PC-9 (cell line): ENCODE measurements around the gene TCP10L.

Experiments
- EZH2 ChIP-seq: fragments of 200-600 bp; sonication (generic); IDR thresholded peaks from 2 replicates; pipeline ENCODE4 v1.8.0; 2017; ENCODE audit warnings: antibody characterized with exemption, low read depth
- TF ChIP-seq, protein P1 (sequence below): fragments of 200-600 bp; sonication (generic); conservative IDR thresholded peaks from 2 replicates; pipeline ENCODE4 v1.6.1; 2017; ENCODE audit warnings: mixed run types, antibody characterized with exemption, mild to moderate bottlenecking, moderate library complexity

DNA sequence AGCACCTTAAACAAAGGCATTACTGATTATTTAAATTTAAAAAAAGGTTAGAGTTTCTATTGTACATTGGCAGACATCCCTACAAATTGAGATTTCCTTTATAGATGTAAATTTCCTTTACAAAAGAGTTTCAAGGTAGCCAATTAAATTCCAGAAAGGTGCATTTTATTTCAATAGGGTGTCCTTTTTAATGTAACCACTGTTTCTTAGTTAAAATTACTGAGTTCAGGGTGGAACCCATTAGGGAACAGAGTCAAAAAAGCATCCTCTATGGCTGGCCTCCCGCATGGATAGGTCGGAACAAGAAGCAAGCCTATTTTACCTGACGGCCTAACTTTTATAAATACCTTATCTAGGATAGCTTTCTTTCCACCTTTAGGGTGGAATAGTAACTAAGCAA, 24.4 kb downstream of the TCP10L start:
- TF ChIP-seq, protein P1, sequence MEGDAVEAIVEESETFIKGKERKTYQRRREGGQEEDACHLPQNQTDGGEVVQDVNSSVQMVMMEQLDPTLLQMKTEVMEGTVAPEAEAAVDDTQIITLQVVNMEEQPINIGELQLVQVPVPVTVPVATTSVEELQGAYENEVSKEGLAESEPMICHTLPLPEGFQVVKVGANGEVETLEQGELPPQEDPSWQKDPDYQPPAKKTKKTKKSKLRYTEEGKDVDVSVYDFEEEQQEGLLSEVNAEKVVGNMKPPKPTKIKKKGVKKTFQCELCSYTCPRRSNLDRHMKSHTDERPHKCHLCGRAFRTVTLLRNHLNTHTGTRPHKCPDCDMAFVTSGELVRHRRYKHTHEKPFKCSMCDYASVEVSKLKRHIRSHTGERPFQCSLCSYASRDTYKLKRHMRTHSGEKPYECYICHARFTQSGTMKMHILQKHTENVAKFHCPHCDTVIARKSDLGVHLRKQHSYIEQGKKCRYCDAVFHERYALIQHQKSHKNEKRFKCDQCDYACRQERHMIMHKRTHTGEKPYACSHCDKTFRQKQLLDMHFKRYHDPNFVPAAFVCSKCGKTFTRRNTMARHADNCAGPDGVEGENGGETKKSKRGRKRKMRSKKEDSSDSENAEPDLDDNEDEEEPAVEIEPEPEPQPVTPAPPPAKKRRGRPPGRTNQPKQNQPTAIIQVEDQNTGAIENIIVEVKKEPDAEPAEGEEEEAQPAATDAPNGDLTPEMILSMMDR, result no peak
- no peak for TF ChIP-seq EZH2
